Neural crest cell (in vitro differentiated cells): ENCODE data around the gene PRR5. TPM values are rescaled to one million over a fixed set of nuclear protein-coding genes. Genes with fewer than 3 reads are reported as not detected.

ENCODE experiments used
- DNase-seq: peaks from one replicate; pipeline ENCODE4 v3.0.0; 2021; ENCODE audit warnings: low read depth, mixed read lengths, low spot score
- H3K27ac Mint-ChIP-seq: one replicate; pipeline ENCODE4 v1.8.0; 2021; ENCODE audit warnings: mild to moderate bottlenecking, mixed read lengths; ENCODE audit not compliant: unreplicated experiment
- H3K27me3 Mint-ChIP-seq: 2 replicates; pipeline ENCODE4 v1.8.0; 2021; ENCODE audit warnings: low read depth, mild to moderate bottlenecking, mixed read lengths
- H3K36me3 Mint-ChIP-seq: 2 replicates; pipeline ENCODE4 v1.8.0; 2021; ENCODE audit warnings: low read depth, mild to moderate bottlenecking, mixed read lengths
- H3K4me1 Mint-ChIP-seq: 2 replicates; pipeline ENCODE4 v1.8.0; 2021; ENCODE audit warnings: mixed read lengths
- H3K4me3 Mint-ChIP-seq: one replicate; pipeline ENCODE4 v1.8.0; 2021; ENCODE audit warnings: mild to moderate bottlenecking, mixed read lengths
- H3K9me3 Mint-ChIP-seq: 2 replicates; pipeline ENCODE4 v1.8.0; 2021; ENCODE audit warnings: mixed read lengths
- CTCF ChIP-seq: fragments of 200-600 bp; sonication (generic); conservative IDR thresholded peaks from 2 replicates; pipeline ENCODE4 v1.5.0; 2021; ENCODE audit warnings: antibody characterized with exemption, mild to moderate bottlenecking
- total RNA-seq: library from RNA; stranded (reverse); gene quantifications from 2 replicates; pipeline ENCODE4 v1.2.1, GENCODE V29; 2021

The PRR5 gene
- total RNA-seq, 1 donor from 2014 or later: 11.9 TPM

- Mint-ChIP-seq H3K27ac (no peak overlapping the region), H3K4me1 (no peaks in the 10 kb centered on the region), H3K27me3 (no peaks in the 10 kb centered on the region), H3K36me3 (peaks cover 4% of the 10 kb centered on the region), H3K9me3 (peaks cover 12% of the 10 kb centered on the region), H3K4me3 (no peak overlapping the region)
- no peak for TF ChIP-seq CTCF
- no peak for DNase-seq
These were observed 71.1 kb downstream of the PRR5 start for GRCh38 chr22:44773082-44773481.

GRCh38 chr22:44775862-44776261 is 73.9 kb downstream of the PRR5 start:
- TF ChIP-seq CTCF: no peak
- H3K27ac Mint-ChIP-seq: no peak overlapping the region
- H3K27me3 Mint-ChIP-seq: no peaks in the 10 kb centered on the region
- H3K36me3 Mint-ChIP-seq: peaks cover 4% of the 10 kb centered on the region
- H3K4me3 Mint-ChIP-seq: no peak overlapping the region
- no peak for DNase-seq
- no peaks in the 10 kb centered on the region for H3K4me1 Mint-ChIP-seq
- peaks cover 10% of the 10 kb centered on the region for H3K9me3 Mint-ChIP-seq

- Mint-ChIP-seq H3K4me1 (no peaks in the 10 kb centered on the region), H3K36me3 (peaks cover 4% of the 10 kb centered on the region), H3K27me3 (no peaks in the 10 kb centered on the region), H3K9me3 (peaks cover 10% of the 10 kb centered on the region), H3K4me3 (no peak overlapping the region), H3K27ac (no peak overlapping the region)
- TF ChIP-seq CTCF: no peak
- DNase-seq: no peak
These were observed 74.8 kb downstream of the PRR5 start for GRCh38 chr22:44776605-44777363.

- Mint-ChIP-seq H3K27ac (no peak overlapping the region), H3K4me1 (no peaks in the 10 kb centered on the region), H3K36me3 (peaks cover 4% of the 10 kb centered on the region), H3K9me3 (peaks cover 10% of the 10 kb centered on the region), H3K27me3 (no peaks in the 10 kb centered on the region), H3K4me3 (no peak overlapping the region)
- TF ChIP-seq CTCF: no peak
- no peak for DNase-seq
These were observed 75.4 kb downstream of the PRR5 start for GRCh38 chr22:44777364-44777755.

- no peak for TF ChIP-seq CTCF
- no peaks in the 10 kb centered on the region for H3K9me3 Mint-ChIP-seq
- H3K4me3 Mint-ChIP-seq: no peak overlapping the region
- no peak overlapping the region for H3K27ac Mint-ChIP-seq
- no peaks in the 10 kb centered on the region for H3K36me3 Mint-ChIP-seq
- no peaks in the 10 kb centered on the region for H3K4me1 Mint-ChIP-seq
- no peak for DNase-seq
- H3K27me3 Mint-ChIP-seq: no peaks in the 10 kb centered on the region
These were observed 79.0 kb downstream of the PRR5 start for GRCh38 chr22:44780876-44781449.
